HG03460 (cell line): Measurements from ENCODE around the gene NDNF.

Experiments
- ATAC-seq: cut with Tn5 transposase; IDR thresholded peaks from one replicate; pipeline ENCODE4 v1.9.1; 2021; ENCODE audit not compliant: unreplicated experiment

The NDNF gene

DNA sequence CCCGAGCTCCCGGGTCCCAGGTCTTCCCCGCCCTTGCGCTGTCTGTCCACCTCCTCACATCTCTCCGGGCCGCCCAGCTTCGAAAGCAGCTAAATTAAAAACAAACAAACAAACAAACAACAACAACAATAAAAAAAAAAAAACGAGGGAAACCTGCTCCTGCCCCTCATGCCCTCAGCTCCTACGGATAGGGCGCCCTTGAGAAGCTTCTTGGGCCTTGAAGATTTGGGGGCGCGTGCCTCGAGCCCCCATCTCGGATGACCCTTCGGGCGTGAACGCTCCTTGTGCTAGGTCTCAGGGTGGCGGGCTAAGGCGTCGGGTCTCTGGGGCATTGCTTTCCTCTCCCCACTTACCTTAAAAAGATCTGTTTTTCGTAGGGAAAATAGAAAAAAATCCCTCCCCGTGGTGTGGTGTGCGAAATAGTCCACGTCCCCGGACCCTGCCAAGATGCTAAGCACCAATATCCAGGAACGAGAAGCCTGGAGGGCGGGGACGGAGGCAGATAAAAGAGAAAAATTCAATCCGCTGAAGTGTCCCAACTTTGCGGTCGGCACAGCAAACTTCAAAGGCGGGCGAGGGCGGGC is 603 bp downstream of the NDNF start:
- no peak for ATAC-seq

DNA sequence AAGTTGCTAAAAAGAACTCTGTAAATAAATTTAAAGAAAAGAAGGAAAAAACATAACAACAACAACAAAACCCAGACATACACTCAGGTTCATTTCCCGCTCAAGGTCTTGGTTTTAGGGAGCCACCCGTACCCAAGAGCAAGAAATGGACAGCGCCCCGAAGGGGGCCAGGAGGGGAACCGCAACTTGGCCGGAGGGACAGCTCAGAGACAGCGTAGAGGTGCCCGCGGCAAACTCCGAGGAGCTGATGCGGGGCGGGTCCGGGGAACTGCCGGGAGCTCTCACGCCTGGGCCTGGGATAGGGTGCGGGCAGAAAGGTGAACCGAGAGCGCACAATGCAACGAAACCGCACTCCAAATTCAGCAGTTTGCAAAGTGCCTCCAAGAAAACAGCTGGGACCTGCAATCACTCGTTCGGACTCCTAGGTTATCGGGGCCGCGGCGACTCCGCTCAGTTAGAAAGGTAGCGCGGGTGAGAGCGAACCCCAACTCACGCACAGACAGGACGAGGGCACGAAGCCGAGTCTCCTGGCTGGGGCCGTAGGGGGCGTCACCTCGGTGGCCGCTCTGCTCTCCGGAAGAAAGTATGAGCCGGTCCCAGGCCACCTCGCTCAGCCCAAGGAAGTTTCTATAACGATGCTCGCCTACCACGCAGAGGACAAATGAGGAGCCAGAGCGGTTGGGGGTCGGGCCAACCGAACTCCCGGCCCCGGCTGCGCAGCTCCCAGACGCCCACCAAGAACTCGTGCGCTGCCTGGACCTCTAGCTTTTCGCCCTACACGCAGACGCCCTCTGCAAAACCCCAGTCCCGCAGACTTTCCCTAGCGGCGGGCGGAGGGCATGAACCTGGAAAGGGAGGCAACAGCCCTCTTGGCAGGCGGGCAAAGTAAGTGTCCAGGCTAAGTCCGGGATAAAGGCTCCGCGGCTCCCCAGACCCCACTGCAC is 1.4 kb downstream of the NDNF start:
- no peak for ATAC-seq

DNA sequence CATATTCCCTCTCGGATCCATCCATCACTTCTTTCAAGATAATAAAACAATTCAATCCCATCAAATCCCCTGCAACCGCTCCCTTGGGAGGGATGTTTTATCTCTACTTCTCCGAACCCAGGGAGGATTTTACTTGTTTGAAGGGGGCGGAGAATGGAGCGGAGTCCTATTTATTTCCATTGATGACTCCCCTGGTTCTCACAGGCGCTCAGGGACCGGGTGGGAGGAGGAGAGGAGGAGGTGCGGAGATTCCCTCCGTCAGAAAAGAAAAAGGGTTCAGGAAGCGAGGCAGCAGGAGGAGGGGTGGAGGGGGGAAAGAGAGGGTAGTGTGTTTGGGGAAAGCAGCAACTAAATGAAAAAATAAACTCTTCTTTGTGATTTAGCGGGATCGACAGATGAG is 2.1 kb downstream of the NDNF start:
- no peak for ATAC-seq

GRCh38 chr4:121069430-121069829 is 2.9 kb downstream of the NDNF start:
- no peak for ATAC-seq

DNA sequence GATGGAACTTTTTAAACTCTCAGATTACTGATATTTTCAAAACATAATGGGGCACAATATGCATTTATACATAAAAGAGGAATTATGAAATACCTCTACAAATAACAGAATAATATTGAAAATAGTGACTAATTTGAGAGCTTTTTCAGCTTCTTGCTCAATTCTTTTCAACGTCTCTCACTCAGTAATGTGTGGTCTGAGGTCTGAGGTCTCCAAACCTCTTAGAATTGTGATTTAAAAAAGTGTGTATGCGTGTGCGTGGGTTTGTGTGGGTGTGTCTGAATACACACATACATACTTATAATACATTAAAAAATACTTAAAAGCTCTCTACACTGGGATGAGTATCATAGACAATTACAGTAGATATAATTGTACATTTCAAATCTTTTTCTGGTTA is 7.9 kb downstream of the NDNF start:
- no peak for ATAC-seq

DNA sequence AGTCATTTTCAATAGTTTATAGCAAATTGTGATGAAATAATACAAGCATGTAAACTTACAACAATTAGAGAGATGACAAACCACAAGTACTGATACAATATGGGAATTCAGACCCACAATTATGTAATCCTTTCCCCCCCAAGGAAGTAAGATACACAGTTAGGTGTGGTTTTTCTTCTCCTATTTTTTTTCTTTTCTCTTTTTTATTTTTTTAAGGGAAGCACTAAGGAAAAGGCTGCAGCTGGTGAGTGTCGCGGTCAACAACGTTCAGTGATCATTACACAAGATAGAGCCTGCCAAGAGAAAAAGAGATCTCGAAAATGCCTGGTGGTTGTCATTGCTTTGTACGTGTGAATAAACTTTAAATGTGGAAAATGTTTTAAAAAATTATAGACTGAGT is 9.8 kb downstream of the NDNF start:
- no peak for ATAC-seq

DNA sequence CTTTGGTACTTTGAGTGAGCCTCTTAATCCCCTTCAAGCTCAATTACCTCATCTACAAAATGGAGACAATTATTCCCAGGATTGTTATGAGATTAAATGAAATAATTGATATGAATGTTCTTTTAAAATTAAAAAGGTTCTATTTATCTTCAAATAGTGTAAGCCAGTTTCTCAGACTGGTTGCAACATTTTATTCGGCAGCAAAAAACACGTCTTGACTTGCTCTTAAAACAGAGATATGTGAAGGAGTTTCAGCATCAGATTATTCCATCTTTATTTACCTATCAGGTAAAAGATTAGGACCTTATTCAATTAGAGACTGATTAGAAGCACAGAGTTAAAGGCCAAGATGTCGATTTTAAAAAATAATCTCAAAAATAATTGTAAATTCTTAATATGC is 10.5 kb downstream of the NDNF start:
- no peak for ATAC-seq

- no peak for ATAC-seq
Observed at GRCh38 chr4:121061215-121061614, 11.1 kb downstream of the NDNF start.

DNA sequence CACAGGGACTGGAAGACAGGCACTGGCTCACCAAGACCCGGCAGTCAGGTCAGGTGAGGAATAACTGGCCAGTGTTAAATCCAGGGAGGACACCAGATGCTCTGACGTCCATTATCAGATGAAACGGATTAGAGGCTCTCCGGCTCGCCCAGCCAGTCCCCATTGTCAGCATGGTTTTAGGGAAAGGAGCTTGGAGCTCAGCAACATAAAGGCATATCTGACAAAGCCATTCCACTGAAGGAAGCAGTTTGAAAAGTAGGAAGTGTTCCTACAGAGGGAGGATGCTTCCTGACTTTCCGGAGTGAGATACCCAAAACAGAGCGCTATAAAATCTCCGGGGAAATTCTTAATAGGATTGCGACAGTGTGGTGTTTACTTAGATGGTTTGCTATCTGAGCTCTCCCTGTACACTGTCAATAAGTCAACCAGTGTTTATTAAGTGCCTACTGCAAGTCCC is 14.8 kb downstream of the NDNF start:
- ATAC-seq, result no peak

DNA sequence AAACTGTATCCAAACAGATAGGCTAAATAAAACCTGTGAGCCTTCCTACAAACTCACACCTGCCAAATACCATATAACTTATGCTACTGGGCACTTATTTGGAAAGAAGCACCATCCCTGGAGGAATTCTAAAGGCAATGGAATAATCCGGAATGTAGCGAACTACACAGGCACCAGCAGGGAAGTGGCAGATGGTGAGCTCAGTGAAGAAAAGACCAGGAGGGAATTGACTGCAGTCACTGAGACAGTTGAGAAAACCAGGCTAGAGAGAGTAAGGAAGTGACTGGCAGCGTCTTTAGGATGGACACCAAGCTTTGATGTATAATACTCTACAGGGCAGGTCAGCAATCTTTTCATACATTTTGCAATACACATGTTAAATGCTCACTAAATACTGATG is 16.3 kb downstream of the NDNF start:
- no peak for ATAC-seq

DNA sequence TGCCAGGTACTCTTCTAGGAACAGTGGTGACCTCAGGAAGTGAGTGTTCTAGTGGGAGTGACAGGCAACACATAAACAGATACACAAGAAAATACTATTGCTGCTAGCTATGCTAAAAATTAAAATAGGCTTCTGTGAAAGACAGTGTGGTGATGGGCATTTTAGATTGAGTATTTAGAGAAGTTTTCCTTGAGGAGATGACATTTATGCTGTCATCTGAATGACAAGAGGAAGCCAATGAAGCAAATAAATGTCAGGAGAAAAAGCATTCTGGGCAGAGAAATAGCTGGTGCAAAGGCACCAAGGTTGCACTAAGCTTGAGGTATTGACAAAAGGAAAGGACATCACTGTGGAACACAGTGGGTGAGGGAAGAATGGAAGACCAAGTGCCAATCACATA is 18.0 kb downstream of the NDNF start:
- ATAC-seq, result no peak

- no peak for ATAC-seq
Observed at GRCh38 chr4:121053601-121054143, 18.7 kb downstream of the NDNF start.

DNA sequence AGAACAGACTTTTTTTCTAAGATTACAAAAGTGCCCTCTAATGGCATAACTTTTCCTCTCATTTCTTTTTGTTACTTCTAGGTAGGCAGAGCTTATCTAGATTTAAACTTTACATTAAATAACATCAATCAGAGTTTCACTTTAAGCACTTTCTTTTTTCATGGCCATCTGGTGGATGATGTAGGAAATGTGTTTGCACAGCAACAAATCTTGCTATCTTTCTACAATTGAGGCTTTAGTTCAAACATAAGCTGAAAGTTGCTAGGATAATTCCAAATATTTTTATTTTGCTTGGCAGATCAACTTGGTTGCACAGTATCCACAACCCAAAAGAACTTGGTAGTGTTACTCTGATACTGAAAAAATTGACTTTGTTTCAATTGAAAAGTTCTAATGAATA is 22.0 kb downstream of the NDNF start:
- ATAC-seq, result no peak

GRCh38 chr4:121049072-121049599 is 23.2 kb downstream of the NDNF start:
- ATAC-seq, result no peak

DNA sequence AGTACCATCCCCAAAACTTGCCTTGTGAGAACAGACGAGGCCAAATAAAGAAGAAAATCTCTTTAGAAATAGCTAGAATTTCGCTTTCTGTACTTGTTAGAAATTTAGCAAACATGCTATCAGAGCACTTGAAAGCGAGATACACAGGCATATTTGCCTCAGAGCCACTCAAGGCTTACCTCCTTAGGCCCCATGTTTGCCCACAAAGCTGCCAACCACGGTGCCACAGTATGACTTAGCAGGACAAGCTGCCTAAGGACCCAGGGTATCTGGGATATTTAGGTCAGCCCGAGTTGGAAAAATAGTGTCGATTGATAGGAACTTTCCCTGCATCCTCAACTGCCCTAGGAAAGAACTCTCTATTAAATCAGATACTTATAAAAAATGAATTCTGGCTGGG is 24.2 kb downstream of the NDNF start:
- ATAC-seq, result no peak

GRCh38 chr4:121041307-121042090 is 30.8 kb downstream of the NDNF start:
- peak; percentile 97 for ATAC-seq

GRCh38 chr4:121034017-121034416 is 38.3 kb downstream of the NDNF start:
- ATAC-seq, result no peak

DNA sequence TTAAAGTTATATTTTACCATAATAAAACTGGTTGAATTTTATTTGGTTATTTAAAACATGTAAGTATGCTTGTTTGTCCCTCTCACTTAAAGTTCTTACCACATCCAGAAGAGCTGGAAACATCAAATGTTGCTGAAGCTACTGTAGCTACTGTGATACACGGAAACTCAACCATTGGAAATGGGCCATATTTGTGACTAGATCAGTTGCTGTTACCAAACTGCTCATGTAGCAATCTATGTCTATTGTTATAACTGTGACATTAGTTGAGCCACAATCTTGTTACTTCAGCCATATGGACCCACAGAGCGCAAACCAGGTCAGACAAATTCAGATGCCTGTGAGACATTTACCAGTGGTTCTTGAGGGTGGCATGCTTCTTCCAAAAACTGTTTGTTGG is 41.6 kb downstream of the NDNF start:
- ATAC-seq, result no peak

GRCh38 chr4:121030131-121030530 is 42.2 kb downstream of the NDNF start:
- no peak for ATAC-seq

- no peak for ATAC-seq
Observed at GRCh38 chr4:121026034-121026433, 46.3 kb downstream of the NDNF start.

GRCh38 chr4:121025540-121025939 is 46.8 kb downstream of the NDNF start:
- no peak for ATAC-seq
